ENCODE data around the gene LRRC8B.

Gene LRRC8B

GRCh38 chr1:89483757-89484077, 40.9 kb upstream of the LRRC8B start:
- Histone ChIP-seq H3K27me3 (ENCODE audit: low read depth, low read length) (no peaks in the 10 kb centered on the region), H3K4me3 (ENCODE audit: low read length) (no peak overlapping the region), H3K36me3 (replicated peaks; ENCODE audit: low read depth, low read length) (no peaks in the 10 kb centered on the region), H3K9ac (ENCODE audit: low read length) (no peak overlapping the region), H3K27ac (ENCODE audit: low read length) (no peak overlapping the region), H3K4me2 (ENCODE audit: low read length) (no peak overlapping the region), H2AFZ (ENCODE audit: low read depth, low read length) (no peak overlapping the region), H3K79me2 (ENCODE audit: low read length) (no peaks in the 10 kb centered on the region), H3K9me3 (ENCODE audit: insufficient read depth, low read length) (no peaks in the 10 kb centered on the region), H4K20me1 (ENCODE audit: insufficient read depth, low read length) (no peaks in the 10 kb centered on the region), H3K4me1 (ENCODE audit: low read length) (no peaks in the 10 kb centered on the region)
- TF ChIP-seq, protein P1, sequence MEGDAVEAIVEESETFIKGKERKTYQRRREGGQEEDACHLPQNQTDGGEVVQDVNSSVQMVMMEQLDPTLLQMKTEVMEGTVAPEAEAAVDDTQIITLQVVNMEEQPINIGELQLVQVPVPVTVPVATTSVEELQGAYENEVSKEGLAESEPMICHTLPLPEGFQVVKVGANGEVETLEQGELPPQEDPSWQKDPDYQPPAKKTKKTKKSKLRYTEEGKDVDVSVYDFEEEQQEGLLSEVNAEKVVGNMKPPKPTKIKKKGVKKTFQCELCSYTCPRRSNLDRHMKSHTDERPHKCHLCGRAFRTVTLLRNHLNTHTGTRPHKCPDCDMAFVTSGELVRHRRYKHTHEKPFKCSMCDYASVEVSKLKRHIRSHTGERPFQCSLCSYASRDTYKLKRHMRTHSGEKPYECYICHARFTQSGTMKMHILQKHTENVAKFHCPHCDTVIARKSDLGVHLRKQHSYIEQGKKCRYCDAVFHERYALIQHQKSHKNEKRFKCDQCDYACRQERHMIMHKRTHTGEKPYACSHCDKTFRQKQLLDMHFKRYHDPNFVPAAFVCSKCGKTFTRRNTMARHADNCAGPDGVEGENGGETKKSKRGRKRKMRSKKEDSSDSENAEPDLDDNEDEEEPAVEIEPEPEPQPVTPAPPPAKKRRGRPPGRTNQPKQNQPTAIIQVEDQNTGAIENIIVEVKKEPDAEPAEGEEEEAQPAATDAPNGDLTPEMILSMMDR (IDR thresholded peaks at IDR 0.05; ENCODE audit: low read depth, low read length), result no peak
- no peak for TF ChIP-seq EZH2phosphoT487 (IDR thresholded peaks at IDR 0.05; ENCODE audit: low read depth)

- no peaks in the 10 kb centered on the region for H3K79me2 ChIP-seq (ENCODE audit: low read length)
- no peak overlapping the region for H2AFZ ChIP-seq (ENCODE audit: low read depth, low read length)
- H3K27me3 ChIP-seq (ENCODE audit: low read depth, low read length), result no peaks in the 10 kb centered on the region
- no peak for TF ChIP-seq EZH2phosphoT487 (IDR thresholded peaks at IDR 0.05; ENCODE audit: low read depth)
- TF ChIP-seq, protein P1 (IDR thresholded peaks at IDR 0.05; ENCODE audit: low read depth, low read length), result no peak
- no peak overlapping the region for H3K27ac ChIP-seq (ENCODE audit: low read length)
- no peaks in the 10 kb centered on the region for H4K20me1 ChIP-seq (ENCODE audit: insufficient read depth, low read length)
- H3K9me3 ChIP-seq (ENCODE audit: insufficient read depth, low read length), result no peaks in the 10 kb centered on the region
- H3K36me3 ChIP-seq (replicated peaks; ENCODE audit: low read depth, low read length), result no peaks in the 10 kb centered on the region
- no peak overlapping the region for H3K9ac ChIP-seq (ENCODE audit: low read length)
- no peaks in the 10 kb centered on the region for H3K4me1 ChIP-seq (ENCODE audit: low read length)
- no peak overlapping the region for H3K4me2 ChIP-seq (ENCODE audit: low read length)
- no peak overlapping the region for H3K4me3 ChIP-seq (ENCODE audit: low read length)
Measured at GRCh38 chr1:89484092-89485038, 40.3 kb upstream of the LRRC8B start.

- H3K4me2 ChIP-seq (ENCODE audit: low read length), result no peak overlapping the region
- H3K36me3 ChIP-seq (replicated peaks; ENCODE audit: low read depth, low read length), result no peaks in the 10 kb centered on the region
- H3K4me3 ChIP-seq (ENCODE audit: low read length), result no peak overlapping the region
- no peaks in the 10 kb centered on the region for H3K27me3 ChIP-seq (ENCODE audit: low read depth, low read length)
- H2AFZ ChIP-seq (ENCODE audit: low read depth, low read length), result no peak overlapping the region
- H3K9ac ChIP-seq (ENCODE audit: low read length), result no peak overlapping the region
- H3K9me3 ChIP-seq (ENCODE audit: insufficient read depth, low read length), result no peaks in the 10 kb centered on the region
- H3K4me1 ChIP-seq (ENCODE audit: low read length), result no peaks in the 10 kb centered on the region
- H4K20me1 ChIP-seq (ENCODE audit: insufficient read depth, low read length), result no peaks in the 10 kb centered on the region
- no peak overlapping the region for H3K27ac ChIP-seq (ENCODE audit: low read length)
- TF ChIP-seq EZH2phosphoT487 (IDR thresholded peaks at IDR 0.05; ENCODE audit: low read depth), result no peak
- TF ChIP-seq, protein P1 (IDR thresholded peaks at IDR 0.05; ENCODE audit: low read depth, low read length), result no peak
- no peaks in the 10 kb centered on the region for H3K79me2 ChIP-seq (ENCODE audit: low read length)
Measured at GRCh38 chr1:89487972-89488371, 36.7 kb upstream of the LRRC8B start.

GRCh38 chr1:89489047-89489729, 35.4 kb upstream of the LRRC8B start:
- Histone ChIP-seq H2AFZ (ENCODE audit: low read depth, low read length) (no peak overlapping the region), H3K27ac (ENCODE audit: low read length) (no peak overlapping the region), H3K9me3 (ENCODE audit: insufficient read depth, low read length) (no peaks in the 10 kb centered on the region), H3K9ac (ENCODE audit: low read length) (no peak overlapping the region), H3K36me3 (replicated peaks; ENCODE audit: low read depth, low read length) (no peaks in the 10 kb centered on the region), H3K4me3 (ENCODE audit: low read length) (no peak overlapping the region), H3K4me1 (ENCODE audit: low read length) (no peaks in the 10 kb centered on the region), H3K4me2 (ENCODE audit: low read length) (no peak overlapping the region), H4K20me1 (ENCODE audit: insufficient read depth, low read length) (no peaks in the 10 kb centered on the region), H3K79me2 (ENCODE audit: low read length) (no peaks in the 10 kb centered on the region), H3K27me3 (ENCODE audit: low read depth, low read length) (no peaks in the 10 kb centered on the region)
- no peak for TF ChIP-seq EZH2phosphoT487 (IDR thresholded peaks at IDR 0.05; ENCODE audit: low read depth)
- TF ChIP-seq, protein P1 (IDR thresholded peaks at IDR 0.05; ENCODE audit: low read depth, low read length), result no peak
